Left lung (tissue), 10 donors: Measurements from ENCODE around the gene KDM3B. TPM values are rescaled to one million over a fixed set of nuclear protein-coding genes. Genes with fewer than 3 reads are reported as not detected.

Experiments used
- ATAC-seq: fragments of 200-7000 bp; cut with Tn5 transposase; one replicate; pipeline ENCODE4 v1.9.1; 2020; ENCODE audit warnings: moderate library complexity
- DNase-seq, 4 donors: peaks; one replicate each; pipeline ENCODE4 v3.0.0-alpha.2; 2013 to 2020
- H3K27ac ChIP-seq, 2 donors: fragments of 200-600 bp; sonication (generic) in 1 of 2; one replicate each; pipeline versions ENCODE4 v1.5.0 to v1.8.0; 2020 to 2021
- H3K27me3 ChIP-seq, 2 donors: fragments of 200-600 bp; sonication (generic) in 1 of 2; one replicate each; pipeline versions ENCODE4 v1.5.0 to v1.8.0; 2020 to 2021
- H3K36me3 ChIP-seq, 2 donors: fragments of 200-600 bp; sonication (generic) in 1 of 2; one replicate each; pipeline versions ENCODE4 v1.5.0 to v1.8.0; 2020 to 2021
- H3K4me1 ChIP-seq, 2 donors: fragments of 200-600 bp; one replicate each; pipeline ENCODE4 v1.8.0; 2021
- H3K4me3 ChIP-seq, 2 donors: fragments of 200-600 bp; sonication (generic) in 1 of 2; one replicate each; pipeline versions ENCODE4 v1.5.0 to v1.8.0; 2020 to 2021; ENCODE audit warnings: mild to moderate bottlenecking in 1 of 2
- H3K9me3 ChIP-seq, 2 donors: fragments of 200-600 bp; sonication (generic) in 1 of 2; one replicate each; pipeline versions ENCODE4 v1.5.0 to v1.8.0; 2020 to 2021
- intact Hi-C, 2 donors: fragments of 100-400 bp; cut with DNase I; formaldehyde crosslinking; loops; one replicate each; pipeline versions ENCODE4 v1.11.2 to v1.14.2; 2022
- polyA plus RNA-seq, 6 donors: library from polyadenylated mRNA; unstranded; fragments of 120-200 nt; gene quantifications; one replicate each; pipeline ENCODE4 v1.2.1, GENCODE V29; 2013; ENCODE audit not compliant: insufficient read length in 6 of 6
- total RNA-seq, 2 donors: library from RNA; stranded (reverse); fragmentation: NEBNext Ultra II Directional; extraction: Animal tissue kit (Norgen Biotek cat#: 25700); gene quantifications; one replicate each; pipeline ENCODE4 v1.2.1, GENCODE V29; 2021
- TF ChIP-seq, protein P1 (sequence below), 2 donors: fragments of 200-600 bp; sonication (generic) in 1 of 2; IDR thresholded peaks; one replicate each; pipeline versions ENCODE4 v1.5.0 to v1.8.0; 2021; ENCODE audit warnings: antibody characterized with exemption in 2 of 2
- donor health status: DM: no; HTN: yes; CAD: no.
- donor health status: DM: no; HTN: no; CAD: no.

Gene KDM3B
- total and polyA plus RNA-seq, 8 donors: 47.5 to 96.3 (median 79.5) TPM

DNA sequence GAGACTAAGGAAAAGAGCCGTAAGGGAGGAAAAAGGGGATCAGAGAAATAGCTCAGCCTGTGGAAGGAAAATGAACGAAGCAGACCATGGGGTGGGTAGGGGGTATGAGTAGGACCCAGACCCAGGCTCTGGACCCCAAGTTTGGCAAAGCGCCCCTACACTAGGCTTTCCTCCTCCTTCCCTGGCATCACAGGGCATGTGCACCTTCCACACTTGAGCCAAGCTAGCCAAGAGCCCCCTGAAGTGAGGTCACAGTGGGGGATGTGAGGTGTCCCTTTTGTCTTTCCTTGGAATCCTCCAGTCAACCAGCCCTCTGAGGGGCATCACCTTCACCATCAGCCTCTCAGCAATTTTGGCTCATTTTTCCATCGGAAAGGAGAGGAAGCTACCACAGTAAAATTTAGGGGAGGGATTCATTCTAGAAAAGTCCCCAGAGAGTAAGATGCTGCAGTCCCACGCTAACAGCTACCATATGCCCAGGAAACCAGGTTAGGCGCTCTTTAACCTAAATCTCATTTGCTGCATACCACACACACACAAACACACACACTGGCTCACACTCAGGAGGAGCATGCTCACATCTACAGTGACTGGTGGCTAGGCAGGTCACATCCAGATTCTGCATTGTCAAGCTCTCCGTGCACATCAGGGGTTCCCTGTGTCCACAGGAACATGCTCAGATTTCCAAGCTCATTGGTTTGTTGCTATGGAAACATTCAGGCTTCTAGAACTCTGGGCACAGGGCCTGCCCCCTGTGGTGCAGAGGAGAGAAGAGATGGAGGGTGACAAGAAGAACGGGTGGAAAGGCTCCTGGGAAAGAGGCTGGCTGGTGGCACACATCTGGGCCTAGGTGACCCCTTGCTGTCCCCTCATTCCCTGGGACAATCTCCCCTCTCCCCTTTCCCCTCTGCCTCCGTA lies 96.3 kb downstream of the KDM3B start:
- Histone ChIP-seq H3K27me3 (no peaks in the 10 kb centered on the region), H3K4me3 (no peak overlapping the region), H3K9me3 (no peaks in the 10 kb centered on the region), H3K4me1 (no peaks in the 10 kb centered on the region), H3K27ac (no peak overlapping the region), H3K36me3 (no peaks in the 10 kb centered on the region)
- no peak for DNase-seq
- intact Hi-C loops: no loop called here
- TF ChIP-seq, protein P1, sequence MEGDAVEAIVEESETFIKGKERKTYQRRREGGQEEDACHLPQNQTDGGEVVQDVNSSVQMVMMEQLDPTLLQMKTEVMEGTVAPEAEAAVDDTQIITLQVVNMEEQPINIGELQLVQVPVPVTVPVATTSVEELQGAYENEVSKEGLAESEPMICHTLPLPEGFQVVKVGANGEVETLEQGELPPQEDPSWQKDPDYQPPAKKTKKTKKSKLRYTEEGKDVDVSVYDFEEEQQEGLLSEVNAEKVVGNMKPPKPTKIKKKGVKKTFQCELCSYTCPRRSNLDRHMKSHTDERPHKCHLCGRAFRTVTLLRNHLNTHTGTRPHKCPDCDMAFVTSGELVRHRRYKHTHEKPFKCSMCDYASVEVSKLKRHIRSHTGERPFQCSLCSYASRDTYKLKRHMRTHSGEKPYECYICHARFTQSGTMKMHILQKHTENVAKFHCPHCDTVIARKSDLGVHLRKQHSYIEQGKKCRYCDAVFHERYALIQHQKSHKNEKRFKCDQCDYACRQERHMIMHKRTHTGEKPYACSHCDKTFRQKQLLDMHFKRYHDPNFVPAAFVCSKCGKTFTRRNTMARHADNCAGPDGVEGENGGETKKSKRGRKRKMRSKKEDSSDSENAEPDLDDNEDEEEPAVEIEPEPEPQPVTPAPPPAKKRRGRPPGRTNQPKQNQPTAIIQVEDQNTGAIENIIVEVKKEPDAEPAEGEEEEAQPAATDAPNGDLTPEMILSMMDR (IDR thresholded peaks at IDR 0.05): no peak
- no peak for ATAC-seq

DNA sequence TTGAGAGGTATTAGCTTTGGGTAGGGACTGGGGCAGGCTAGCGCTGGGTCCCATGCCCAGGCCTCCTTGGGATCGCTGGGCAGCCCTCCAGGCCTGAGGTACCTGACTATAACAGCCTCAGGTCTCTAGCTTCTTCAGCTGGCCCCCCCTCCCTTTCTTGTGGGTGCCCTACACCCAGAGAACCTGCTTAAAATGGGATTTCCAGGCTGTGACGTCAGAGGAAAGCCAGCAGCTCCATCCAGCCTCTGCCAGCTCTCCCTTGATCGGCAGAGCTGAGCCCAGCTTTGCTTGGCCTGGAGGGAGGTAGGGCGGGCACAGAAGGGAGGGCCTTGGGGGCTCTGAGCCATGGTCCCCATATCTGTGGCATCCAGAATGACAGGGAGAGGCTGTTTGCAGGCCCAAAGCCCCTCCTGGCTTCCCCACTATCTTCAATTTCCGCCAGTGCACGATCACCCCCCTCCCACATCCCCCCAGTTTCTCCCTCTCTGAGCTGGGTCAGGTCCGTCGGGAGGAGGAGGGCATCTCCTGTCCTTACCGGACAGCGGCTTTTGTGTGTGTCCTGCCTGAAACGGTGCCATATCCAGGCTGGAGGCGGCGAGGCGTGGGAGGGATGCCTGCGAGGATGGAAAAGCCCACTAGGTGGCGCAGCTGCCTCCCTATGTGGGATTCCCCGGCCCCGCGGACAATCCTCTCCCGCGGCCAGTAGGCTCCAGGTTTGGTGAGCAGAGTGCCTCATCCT lies 97.2 kb downstream of the KDM3B start:
- intact Hi-C loops: loop anchor here in 1 of 2 donors (5.0 kb wide), 1 partner anchor 53 kb away; no protein-coding TSS in a partner anchor
- H3K4me3 ChIP-seq: no peak overlapping the region
- no peaks in the 10 kb centered on the region for H3K27me3 ChIP-seq
- peak; percentile 99 for ATAC-seq
- TF ChIP-seq, protein P1 (IDR thresholded peaks at IDR 0.05): peak; percentile 95 to 99
- no peaks in the 10 kb centered on the region for H3K9me3 ChIP-seq
- no peaks in the 10 kb centered on the region for H3K36me3 ChIP-seq
- H3K27ac ChIP-seq: no peak overlapping the region
- no peaks in the 10 kb centered on the region for H3K4me1 ChIP-seq
- peak; percentile 81 to 97 (median 88) for DNase-seq

DNA sequence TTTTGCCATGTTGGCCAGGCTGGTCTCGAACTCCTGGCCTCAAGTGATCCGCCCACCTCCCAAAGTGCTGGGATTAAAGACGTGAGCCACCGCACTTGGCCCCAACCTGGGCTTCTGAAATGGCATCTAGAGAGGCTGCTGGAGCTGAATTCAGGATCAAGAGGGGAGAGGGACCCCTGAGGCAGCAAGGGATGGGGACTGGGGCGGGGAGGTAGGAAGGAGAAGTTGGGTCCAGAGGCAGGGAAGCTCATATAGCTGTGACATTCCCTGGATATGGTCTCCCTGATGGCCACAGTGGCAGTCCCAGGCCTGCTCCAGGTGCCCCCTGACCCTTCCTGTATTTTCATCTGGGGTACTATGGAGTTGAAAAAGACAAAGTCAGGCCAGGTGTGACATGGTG lies 98.5 kb downstream of the KDM3B start:
- H3K4me1 ChIP-seq: no peaks in the 10 kb centered on the region
- no peaks in the 10 kb centered on the region for H3K36me3 ChIP-seq
- H3K4me3 ChIP-seq: no peak overlapping the region
- ATAC-seq: no peak
- H3K27me3 ChIP-seq: no peaks in the 10 kb centered on the region
- intact Hi-C loops: loop anchor here in 1 of 2 donors (5.0 kb wide), 1 partner anchor 51 kb away; no protein-coding TSS in a partner anchor
- DNase-seq: no peak
- TF ChIP-seq, protein P1 (IDR thresholded peaks at IDR 0.05): no peak
- no peak overlapping the region for H3K27ac ChIP-seq
- no peaks in the 10 kb centered on the region for H3K9me3 ChIP-seq

DNA sequence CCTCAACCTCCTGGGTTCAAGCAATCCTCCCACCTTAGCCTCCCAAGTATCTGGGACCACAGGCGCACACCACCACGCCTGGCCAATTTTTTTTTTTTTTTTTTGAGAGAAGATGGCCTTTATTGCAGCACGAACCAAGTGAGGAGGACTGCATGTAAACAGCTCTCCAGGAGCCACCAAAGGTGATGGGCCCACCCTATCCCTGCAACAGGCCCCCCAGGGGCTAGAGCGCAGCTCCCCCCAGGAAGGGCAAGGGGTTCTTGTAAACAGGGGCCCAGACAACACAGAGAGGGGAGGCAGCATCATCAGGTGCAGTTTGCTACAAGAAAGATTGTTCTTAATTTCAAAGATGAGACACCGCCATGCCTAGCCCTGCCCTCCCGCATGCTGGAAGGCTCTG lies 100.2 kb downstream of the KDM3B start:
- TF ChIP-seq, protein P1 (IDR thresholded peaks at IDR 0.05): no peak
- ATAC-seq (no peak), DNase-seq (no peak)
- H3K27ac ChIP-seq: no peak overlapping the region
- H3K36me3 ChIP-seq: no peaks in the 10 kb centered on the region
- H3K27me3 ChIP-seq: no peaks in the 10 kb centered on the region
- intact Hi-C loops: loop anchor here in 1 of 2 donors (5.0 kb wide), 1 partner anchor 50 kb away; no protein-coding TSS in a partner anchor
- no peak overlapping the region for H3K4me3 ChIP-seq
- H3K4me1 ChIP-seq: no peaks in the 10 kb centered on the region
- no peaks in the 10 kb centered on the region for H3K9me3 ChIP-seq

DNA sequence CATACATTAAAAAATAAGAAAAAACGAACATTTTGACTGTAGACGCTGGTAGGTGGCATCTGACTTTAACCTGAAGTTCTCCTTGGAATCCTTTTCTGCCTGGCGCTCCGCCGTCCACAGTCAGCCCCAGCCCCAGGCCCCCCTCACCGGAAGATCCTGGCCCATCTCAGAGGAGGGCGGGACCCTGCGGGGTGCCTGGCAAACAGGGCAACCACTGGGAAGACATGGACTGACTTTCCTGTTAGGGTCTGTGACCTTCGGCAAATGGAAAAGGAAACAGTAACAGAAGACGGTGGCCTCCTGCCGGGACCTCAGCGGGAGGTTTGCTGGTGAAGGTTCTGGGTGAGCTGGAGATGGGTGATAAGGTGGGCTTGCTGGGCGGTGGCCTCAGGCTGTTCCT lies 101.1 kb downstream of the KDM3B start:
- DNase-seq: no peak
- Histone ChIP-seq H3K27me3 (no peaks in the 10 kb centered on the region), H3K4me3 (no peak overlapping the region), H3K36me3 (no peaks in the 10 kb centered on the region), H3K27ac (no peak overlapping the region), H3K9me3 (no peaks in the 10 kb centered on the region), H3K4me1 (peaks cover 0 to 8% of the 10 kb centered on the region in 2 donors)
- no peak for ATAC-seq
- intact Hi-C loops: loop anchor here in 1 of 2 donors (5.0 kb wide), 1 partner anchor 49 kb away; no protein-coding TSS in a partner anchor
- TF ChIP-seq, protein P1 (IDR thresholded peaks at IDR 0.05): no peak
